ENCODE results near the gene CRTAC1.

The CRTAC1 gene

GRCh38 chr10:97866524-97867219 lies 163.7 kb downstream of the CRTAC1 start:
- Mint-ChIP-seq H3K9me3 (no peaks in the 10 kb centered on the region), H3K4me1 (peaks cover 19% of the 10 kb centered on the region), H3K36me3 (peaks cover 15% of the 10 kb centered on the region), H3K27me3 (peaks cover 19% of the 10 kb centered on the region), H3K4me3 (no peak overlapping the region), H3K27ac (no peak overlapping the region)
- DNase-seq = no peak
- CTCF ChIA-PET = interaction anchor here (8.1 kb wide), 1 partner anchor 73 kb away, joined by 265 read pairs; no protein-coding TSS in a partner anchor

GRCh38 chr10:97865488-97865887 lies 164.9 kb downstream of the CRTAC1 start:
- CTCF ChIA-PET = interaction anchor here (1.6 kb wide), 1 partner anchor 73 kb away, joined by 6 read pairs; no protein-coding TSS in a partner anchor
- DNase-seq = no peak
- Mint-ChIP-seq H3K4me1 (peaks cover 23% of the 10 kb centered on the region), H3K36me3 (peaks cover 23% of the 10 kb centered on the region), H3K9me3 (no peaks in the 10 kb centered on the region), H3K4me3 (no peak overlapping the region), H3K27me3 (peaks cover 15% of the 10 kb centered on the region), H3K27ac (no peak overlapping the region)

- DNase-seq = no peak
- H3K4me3 Mint-ChIP-seq = no peak overlapping the region
- H3K4me1 Mint-ChIP-seq = peaks cover 13% of the 10 kb centered on the region
- peaks cover 5% of the 10 kb centered on the region for H3K27me3 Mint-ChIP-seq
- CTCF ChIA-PET = interaction anchor here (4.1 kb wide), 1 partner anchor 71 kb away, joined by 28 read pairs; no protein-coding TSS in a partner anchor
- H3K36me3 Mint-ChIP-seq = peaks cover 25% of the 10 kb centered on the region
- H3K9me3 Mint-ChIP-seq = no peaks in the 10 kb centered on the region
- no peak overlapping the region for H3K27ac Mint-ChIP-seq
Measured at GRCh38 chr10:97863808-97864207, 166.6 kb downstream of the CRTAC1 start.

- Mint-ChIP-seq H3K27ac (no peak overlapping the region), H3K4me1 (peaks cover 25% of the 10 kb centered on the region), H3K4me3 (no peak overlapping the region), H3K36me3 (peaks cover 28% of the 10 kb centered on the region), H3K27me3 (peaks cover 5% of the 10 kb centered on the region), H3K9me3 (no peaks in the 10 kb centered on the region)
- CTCF ChIA-PET = interaction anchor here (1.1 to 4.5 kb wide), 4 partner anchors 8 to 160 kb away, joined by 3 to 28 read pairs (median 12); no protein-coding TSS in a partner anchor
- no peak for DNase-seq
Measured at GRCh38 chr10:97861924-97862323, 168.5 kb downstream of the CRTAC1 start.

GRCh38 chr10:97861097-97861750 lies 169.2 kb downstream of the CRTAC1 start:
- Mint-ChIP-seq H3K4me3 (no peak overlapping the region), H3K36me3 (peaks cover 31% of the 10 kb centered on the region), H3K4me1 (peaks cover 28% of the 10 kb centered on the region), H3K27me3 (peaks cover 5% of the 10 kb centered on the region), H3K9me3 (no peaks in the 10 kb centered on the region), H3K27ac (no peak overlapping the region)
- CTCF ChIA-PET = interaction anchor here (0.8 to 4.5 kb wide), 6 partner anchors 8 to 180 kb away, joined by 3 to 28 read pairs (median 4); no protein-coding TSS in a partner anchor
- no peak for DNase-seq

GRCh38 chr10:97858001-97858439 lies 172.4 kb downstream of the CRTAC1 start:
- DNase-seq = peak; percentile 37
- peaks cover 46% of the 10 kb centered on the region for H3K4me1 Mint-ChIP-seq
- peaks cover 35% of the 10 kb centered on the region for H3K36me3 Mint-ChIP-seq
- H3K27ac Mint-ChIP-seq = no peak overlapping the region
- peaks cover 6% of the 10 kb centered on the region for H3K27me3 Mint-ChIP-seq
- CTCF ChIA-PET = interaction anchor here (0.9 to 4.5 kb wide), 4 partner anchors 10 to 66 kb away, joined by 3 to 20 read pairs (median 4); no protein-coding TSS in a partner anchor
- H3K9me3 Mint-ChIP-seq = no peaks in the 10 kb centered on the region
- no peak overlapping the region for H3K4me3 Mint-ChIP-seq

- peaks cover 68% of the 10 kb centered on the region for H3K4me1 Mint-ChIP-seq
Measured at GRCh38 chr10:97854743-97855142, 175.7 kb downstream of the CRTAC1 start.

GRCh38 chr10:97852840-97853405 lies 177.5 kb downstream of the CRTAC1 start:
- H3K27ac Mint-ChIP-seq = no peak overlapping the region
- peaks cover 9% of the 10 kb centered on the region for H3K27me3 Mint-ChIP-seq
- DNase-seq = no peak
- H3K4me3 Mint-ChIP-seq = no peak overlapping the region
- H3K4me1 Mint-ChIP-seq = peaks cover 64% of the 10 kb centered on the region
- H3K36me3 Mint-ChIP-seq = peaks cover 35% of the 10 kb centered on the region
- H3K9me3 Mint-ChIP-seq = no peaks in the 10 kb centered on the region
- CTCF ChIA-PET = interaction anchor here (0.7 to 1.9 kb wide), 3 partner anchors 8 to 61 kb away, joined by 3 to 6 read pairs (median 5); no protein-coding TSS in a partner anchor

More at GRCh38 chr10:97854743-97855142, 175.7 kb downstream of the CRTAC1 start:
- H3K27ac Mint-ChIP-seq = no peak overlapping the region
- H3K27me3 Mint-ChIP-seq = peaks cover 9% of the 10 kb centered on the region
- H3K9me3 Mint-ChIP-seq = no peaks in the 10 kb centered on the region
- CTCF ChIA-PET = interaction anchor here (1.9 kb wide), 1 partner anchor 62 kb away, joined by 6 read pairs; no protein-coding TSS in a partner anchor
- peaks cover 37% of the 10 kb centered on the region for H3K36me3 Mint-ChIP-seq
- DNase-seq = no peak
- H3K4me3 Mint-ChIP-seq = no peak overlapping the region

- H3K4me3 Mint-ChIP-seq = peak overlapping the region; percentile 90
- peaks cover 9% of the 10 kb centered on the region for H3K27me3 Mint-ChIP-seq
- H3K9me3 Mint-ChIP-seq = no peaks in the 10 kb centered on the region
- H3K4me1 Mint-ChIP-seq = peaks cover 59% of the 10 kb centered on the region
- H3K36me3 Mint-ChIP-seq = peaks cover 33% of the 10 kb centered on the region
- H3K27ac Mint-ChIP-seq = peak overlapping the region; percentile 90
- no peak for DNase-seq
- CTCF ChIA-PET = interaction anchor here (0.7 to 1.7 kb wide), 3 partner anchors 9 to 61 kb away, joined by 3 to 5 read pairs (median 3); no protein-coding TSS in a partner anchor
Measured at GRCh38 chr10:97852277-97852676, 178.1 kb downstream of the CRTAC1 start.

GRCh38 chr10:97851341-97852001 lies 178.9 kb downstream of the CRTAC1 start:
- peaks cover 30% of the 10 kb centered on the region for H3K36me3 Mint-ChIP-seq
- peak overlapping the region; percentile 90 for H3K4me3 Mint-ChIP-seq
- CTCF ChIA-PET = interaction anchor here (1.7 to 4.0 kb wide), 3 partner anchors 18 to 60 kb away, joined by 5 to 19 read pairs (median 15); no protein-coding TSS in a partner anchor

GRCh38 chr10:97850446-97850845 lies 180.0 kb downstream of the CRTAC1 start:
- Mint-ChIP-seq H3K4me1 (peaks cover 55% of the 10 kb centered on the region), H3K36me3 (peaks cover 27% of the 10 kb centered on the region), H3K27ac (peak overlapping the region; percentile 90), H3K4me3 (peak overlapping the region; percentile 90), H3K9me3 (no peaks in the 10 kb centered on the region), H3K27me3 (peaks cover 9% of the 10 kb centered on the region)
- CTCF ChIA-PET = interaction anchor here (0.7 to 4.0 kb wide), 5 partner anchors 19 to 149 kb away, joined by 3 to 19 read pairs (median 4); no protein-coding TSS in a partner anchor
- peak; percentile 61 for DNase-seq

More at GRCh38 chr10:97851341-97852001, 178.9 kb downstream of the CRTAC1 start:
- peak; percentile 70 for DNase-seq
- peak overlapping the region; percentile 90 for H3K27ac Mint-ChIP-seq
- H3K4me1 Mint-ChIP-seq = peaks cover 55% of the 10 kb centered on the region
- H3K9me3 Mint-ChIP-seq = no peaks in the 10 kb centered on the region
- peaks cover 9% of the 10 kb centered on the region for H3K27me3 Mint-ChIP-seq

- Mint-ChIP-seq H3K9me3 (no peaks in the 10 kb centered on the region), H3K36me3 (peaks cover 22% of the 10 kb centered on the region), H3K27ac (peak within 1 kb of the TSS; percentile 91), H3K4me1 (peaks cover 50% of the 10 kb centered on the region), H3K27me3 (peaks cover 9% of the 10 kb centered on the region), H3K4me3 (peak within 1 kb of the TSS; percentile 90)
- peak; percentile 83 for DNase-seq
- CTCF ChIA-PET = interaction anchor here (0.7 to 4.0 kb wide), 6 partner anchors 18 to 149 kb away, joined by 3 to 19 read pairs (median 4); no protein-coding TSS in a partner anchor
Measured at GRCh38 chr10:97849687-97850402, 180.6 kb downstream of the CRTAC1 start, which contains the start of gene GOLGA7B. GOLGA7B (plus strand) TSS chr10:97849843; CDS start chr10:97850304, 461 bp downstream.
